Endothelial cell of umbilical vein (primary cell): ENCODE data around the gene ZNF93. TPM values are rescaled to one million over a fixed set of nuclear protein-coding genes. Genes with fewer than 3 reads are reported as not detected.

ENCODE experiments used
- BruUV-seq: library from RNA; stranded (reverse); fragments of 400-500 nt; replicated peaks from 2 replicates; lab custom pipeline; 2021; lab: Mats Ljungman, UMichigan
- CTCF ChIA-PET: fragments of 300-600, 350-600 bp; sonication (Branson Sonifier 250); formaldehyde crosslinking; loops from one replicate; lab custom pipeline; 2021; ENCODE audit warnings: antibody characterized with exemption, inconsistent platforms; lab: Charles Lee
- POLR2A ChIA-PET: fragments of 300-600, 350-600 bp; sonication (Branson Sonifier 250); formaldehyde crosslinking; loops from one replicate; lab custom pipeline; 2021; ENCODE audit warnings: antibody characterized with exemption, inconsistent platforms; lab: Charles Lee
- DNase-seq: peaks from one replicate; pipeline ENCODE4 v3.0.0-alpha.2; 2011; ENCODE audit warnings: low read depth, low spot score
- FAIRE-seq: peaks from 2 replicates; lab custom pipeline; 2011; peaks lifted over from hg19 to GRCh38; lab: Jason Lieb, UNC
- H2AFZ ChIP-seq: 2 replicates; pipeline ENCODE4 v1.6.0; 2012; ENCODE audit warnings: low read depth, low read length, control low read depth, inconsistent platforms
- H3K27ac ChIP-seq: 2 replicates; pipeline ENCODE4 v1.5.1; 2011; ENCODE audit warnings: low read depth, mild to moderate bottlenecking, control low read depth, low read length, moderate library complexity; ENCODE audit not compliant: insufficient read depth
- H3K27me3 ChIP-seq, 2 experiments: 2 replicates each; pipeline versions ENCODE4 v1.6.0 to v1.6.1; 2011; ENCODE audit warnings: low read length in 2 of 2, mixed read lengths in 1 of 2; ENCODE audit not compliant: control insufficient read depth in 2 of 2, insufficient read depth in 2 of 2
- H3K36me3 ChIP-seq, 2 experiments: 2 replicates in 1 of 2; 3 replicates in 1 of 2; pipeline ENCODE4 v1.5.1; 2011; ENCODE audit warnings: low read length in 2 of 2, mild to moderate bottlenecking in 1 of 2, moderate library complexity in 1 of 2; ENCODE audit not compliant: control insufficient read depth in 2 of 2, insufficient read depth in 2 of 2; ENCODE audit errors: extremely low read depth in 1 of 2
- H3K4me1 ChIP-seq: 3 replicates; pipeline ENCODE4 v1.5.1; 2011; ENCODE audit warnings: mild to moderate bottlenecking, low read length; ENCODE audit not compliant: control insufficient read depth, insufficient read depth; ENCODE audit errors: extremely low read depth
- H3K4me2 ChIP-seq: 2 replicates; pipeline ENCODE4 v1.6.1; 2011; ENCODE audit warnings: low read length, control low read depth, mixed read lengths; ENCODE audit not compliant: insufficient read depth
- H3K4me3 ChIP-seq, 3 experiments: fragments of 200-600 bp in 1 of 3; sonication (generic), shearing (Covaris generic) in 1 of 3; replicated peaks in 1 of 3; 2 replicates each; pipeline ENCODE4 v1.5.1; 2011 to 2016; ENCODE audit warnings: control low read depth in 3 of 3, low read length in 3 of 3, mild to moderate bottlenecking in 2 of 3, inconsistent platforms in 1 of 3, low read depth in 1 of 3, moderate library complexity in 1 of 3; ENCODE audit not compliant: insufficient read depth in 1 of 3
- H3K79me2 ChIP-seq: 2 replicates; pipeline ENCODE4 v1.6.0; 2012; ENCODE audit warnings: low read length, inconsistent platforms; ENCODE audit not compliant: control insufficient read depth, insufficient read depth
- H3K9ac ChIP-seq: replicated peaks from 2 replicates; pipeline ENCODE3; 2011; ENCODE audit warnings: low read length, control low read depth; ENCODE audit not compliant: insufficient read depth; ENCODE audit errors: extremely low read depth
- H3K9me1 ChIP-seq: replicated peaks from 3 replicates; pipeline ENCODE4 v1.6.0; 2011; ENCODE audit warnings: mild to moderate bottlenecking, low read length; ENCODE audit not compliant: control insufficient read depth, insufficient read depth; ENCODE audit errors: extremely low read depth
- H3K9me3 ChIP-seq: replicated peaks from 2 replicates; pipeline ENCODE4 v1.5.1; 2012; ENCODE audit warnings: low read length, inconsistent platforms; ENCODE audit not compliant: control insufficient read depth, insufficient read depth
- H4K20me1 ChIP-seq: replicated peaks from 2 replicates; pipeline ENCODE3; 2011; ENCODE audit warnings: mild to moderate bottlenecking, low read length; ENCODE audit not compliant: control insufficient read depth, insufficient read depth; ENCODE audit errors: extremely low read depth
- EZH2 ChIP-seq: IDR thresholded peaks from 2 replicates; pipeline ENCODE4 v1.6.1; 2012; ENCODE audit warnings: borderline replicate concordance, low read depth, mild to moderate bottlenecking, moderate library complexity, low read length, inconsistent platforms; ENCODE audit not compliant: severe bottlenecking
- FOS ChIP-seq: IDR thresholded peaks from 2 replicates; pipeline ENCODE4 v1.6.1; 2011; ENCODE audit warnings: mild to moderate bottlenecking, low read length, moderate library complexity, borderline replicate concordance; ENCODE audit not compliant: insufficient read depth
- GATA2 ChIP-seq: IDR thresholded peaks from 2 replicates; pipeline ENCODE4 v1.7.0; 2011; ENCODE audit warnings: low read depth, mild to moderate bottlenecking, moderate library complexity, mixed read lengths, low read length; ENCODE audit not compliant: insufficient read length, insufficient read depth
- JUN ChIP-seq: IDR thresholded peaks from 2 replicates; pipeline ENCODE4 v1.6.1; 2011; ENCODE audit warnings: borderline replicate concordance, low read depth; ENCODE audit not compliant: insufficient read length, insufficient read depth
- MYC ChIP-seq: IDR thresholded peaks from one replicate; pipeline ENCODE4 v1.6.1; 2011; ENCODE audit warnings: mild to moderate bottlenecking, low read depth, low read length
- POLR2A ChIP-seq: IDR thresholded peaks from 2 replicates; pipeline ENCODE4 v1.6.1; 2012; ENCODE audit warnings: low read depth, mild to moderate bottlenecking, control low read depth, low read length
- POLR2AphosphoS5 ChIP-seq: IDR thresholded peaks from 2 replicates; pipeline ENCODE4 v1.6.1; 2012; ENCODE audit warnings: low read depth, mild to moderate bottlenecking, control low read depth, low read length, moderate library complexity; ENCODE audit not compliant: insufficient read depth
- dilution Hi-C: fragments of 300-500 bp; cut with MboI; formaldehyde crosslinking; loops from one replicate; pipeline ENCODE4 v1.15.0; 2019; ENCODE audit warnings: low sequenced_read_pairs; ENCODE audit not compliant: extremely low pct_ligation_motif_present
- intact Hi-C: fragments of 100-400 bp; cut with micrococcal nuclease; formaldehyde crosslinking; loops from one replicate; pipeline ENCODE4 v1.10.0; 2022
- polyA plus RNA-seq, 4 experiments: library from polyadenylated mRNA; depleted of rRNA in 3 of 4; stranded (reverse) in 3 of 4; unstranded in 1 of 4; fragments of >200 nt; gene quantifications; 2 replicates each; pipeline versions ENCODE4 v1.2.1 to v1.2.3, GENCODE V29; 2011 to 2012; ENCODE audit warnings: missing spikeins in 1 of 4
- total RNA-seq: library from RNA; stranded (reverse); gene quantifications from 2 replicates; pipeline ENCODE4 v1.2.3, GENCODE V29; 2021
- TF ChIP-seq, protein P1 (sequence below), 2 donors: IDR thresholded peaks; 1 replicate in 1 of 2; 2 replicates in 1 of 2; pipeline ENCODE4 v1.5.1; 2011; ENCODE audit warnings: low read length in 2 of 2, mild to moderate bottlenecking in 2 of 2, moderate library complexity in 2 of 2, control low read depth in 1 of 2, inconsistent platforms in 1 of 2, low read depth in 1 of 2; ENCODE audit not compliant: insufficient read depth in 1 of 2; ENCODE audit errors: extremely low read depth in 1 of 2
- TF ChIP-seq, protein P2 (sequence below): IDR thresholded peaks from 2 replicates; pipeline ENCODE4 v1.6.1; 2011; ENCODE audit not compliant: insufficient read depth, insufficient read length

ZNF93 gene
- total and polyA plus RNA-seq, 2 donors (not counting 3 experiments of a cell fraction or from before 2014, with no cell fraction given), result 8.1 to 9.9 TPM

DNA sequence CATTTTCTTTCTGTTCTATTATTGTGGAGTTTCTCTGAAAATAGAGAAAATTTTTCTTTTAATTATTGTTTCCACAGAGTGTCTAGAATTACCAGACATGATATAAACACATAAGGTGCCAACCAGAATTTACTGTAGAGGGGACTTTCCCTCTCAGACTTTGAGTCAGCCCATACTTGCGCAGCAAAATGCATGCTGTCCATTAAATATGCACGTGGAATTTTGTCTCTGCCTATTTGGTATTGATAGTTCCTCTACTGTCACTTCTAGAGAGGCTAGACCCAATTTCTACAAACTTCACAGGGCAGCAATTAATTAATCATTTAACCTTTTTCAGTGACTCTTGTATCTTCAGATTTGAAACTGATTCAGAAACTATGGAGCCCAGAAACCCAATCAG is 8.9 kb downstream of the ZNF93 start:
- Histone ChIP-seq H3K4me1 (no peaks in the 10 kb centered on the region), H3K4me2 (no peak overlapping the region), H2AFZ (no peak overlapping the region), H3K27ac (no peak overlapping the region), H3K27me3 (no peaks in the 10 kb centered on the region), H3K9me1 (no peaks in the 10 kb centered on the region), H4K20me1 (no peaks in the 10 kb centered on the region), H3K4me3 (no peak overlapping the region), H3K9me3 (no peaks in the 10 kb centered on the region), H3K9ac (no peak overlapping the region), H3K79me2 (peaks cover 31% of the 10 kb centered on the region), H3K36me3 (no peaks in the 10 kb centered on the region)
- TF ChIP-seq, protein P1, sequence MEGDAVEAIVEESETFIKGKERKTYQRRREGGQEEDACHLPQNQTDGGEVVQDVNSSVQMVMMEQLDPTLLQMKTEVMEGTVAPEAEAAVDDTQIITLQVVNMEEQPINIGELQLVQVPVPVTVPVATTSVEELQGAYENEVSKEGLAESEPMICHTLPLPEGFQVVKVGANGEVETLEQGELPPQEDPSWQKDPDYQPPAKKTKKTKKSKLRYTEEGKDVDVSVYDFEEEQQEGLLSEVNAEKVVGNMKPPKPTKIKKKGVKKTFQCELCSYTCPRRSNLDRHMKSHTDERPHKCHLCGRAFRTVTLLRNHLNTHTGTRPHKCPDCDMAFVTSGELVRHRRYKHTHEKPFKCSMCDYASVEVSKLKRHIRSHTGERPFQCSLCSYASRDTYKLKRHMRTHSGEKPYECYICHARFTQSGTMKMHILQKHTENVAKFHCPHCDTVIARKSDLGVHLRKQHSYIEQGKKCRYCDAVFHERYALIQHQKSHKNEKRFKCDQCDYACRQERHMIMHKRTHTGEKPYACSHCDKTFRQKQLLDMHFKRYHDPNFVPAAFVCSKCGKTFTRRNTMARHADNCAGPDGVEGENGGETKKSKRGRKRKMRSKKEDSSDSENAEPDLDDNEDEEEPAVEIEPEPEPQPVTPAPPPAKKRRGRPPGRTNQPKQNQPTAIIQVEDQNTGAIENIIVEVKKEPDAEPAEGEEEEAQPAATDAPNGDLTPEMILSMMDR (IDR thresholded peaks at IDR 0.05; ENCODE audit: extremely low read depth in 1 of 2, insufficient read depth in 1 of 2, low read depth in 1 of 2, low read length in 2 of 2), result no peak
- no peak for TF ChIP-seq GATA2
- TF ChIP-seq POLR2A, result no peak
- TF ChIP-seq, protein P2, sequence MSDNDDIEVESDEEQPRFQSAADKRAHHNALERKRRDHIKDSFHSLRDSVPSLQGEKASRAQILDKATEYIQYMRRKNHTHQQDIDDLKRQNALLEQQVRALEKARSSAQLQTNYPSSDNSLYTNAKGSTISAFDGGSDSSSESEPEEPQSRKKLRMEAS, result no peak
- no peak for TF ChIP-seq POLR2AphosphoS5
- TF ChIP-seq FOS, result no peak
- TF ChIP-seq MYC, result no peak
- no peak for TF ChIP-seq JUN
- TF ChIP-seq EZH2, result no peak
- dilution Hi-C loops, result no loop called here
- CTCF ChIA-PET, result no interaction called here
- POLR2A ChIA-PET, result no interaction called here
- FAIRE-seq, result no peak
- no peak for DNase-seq
- intact Hi-C loops, result loop anchor here (10.0 kb wide), 1 partner anchor 245 kb away; the partner anchor contains the start of genes ATP13A1 and ZNF101
- BruUV-seq, result no TSS peak
